Measurements from ENCODE around the gene UBE2J2. TPM values are rescaled to one million over a fixed set of nuclear protein-coding genes. Genes with fewer than 3 reads are reported as not detected.
A peak's percentile ranks its signal among the peaks of the same experiment; 100 is the strongest.

UBE2J2 gene
- total and polyA plus RNA-seq, 4 experiments from 2014 or later, result 79.4 to 96.7 (median 87.8) TPM

Small RNA genes lying within 50 kb of the gene (microRNA-seq; reads per million reads assigned to microRNA genes)
- 2.6 reads per million, percentile 7 among the genes with 10 or more reads in this experiment for gene MIR6726 (ENCODE audit: borderline microRNAs expressed, borderline number of aligned reads, borderline replicate concordance)
- gene MIR6727 (ENCODE audit: borderline microRNAs expressed, borderline number of aligned reads, borderline replicate concordance), result not detected

Other genes with a start within 250 kb of the UBE2J2 start
- gene RNF223, start 199.5 kb downstream of the UBE2J2 start, total RNA-seq, result not detected
- not detected for gene RNF223, start 199.5 kb downstream of the UBE2J2 start, polyA plus RNA-seq
- 10 to 100 TPM; 15.0 to 15.1 TPM for gene C1orf159, start 157.8 kb downstream of the UBE2J2 start, total RNA-seq
- gene C1orf159, start 157.8 kb downstream of the UBE2J2 start, polyA plus RNA-seq, result 1 to 10 TPM; 3.8 to 7.9 TPM
- gene TTLL10, start 100.0 kb downstream of the UBE2J2 start, total RNA-seq, result not detected
- gene TTLL10, start 100.0 kb downstream of the UBE2J2 start, polyA plus RNA-seq, result under 1 TPM; 0.27 to 0.45 TPM
- 1 to 10 TPM; 8.0 to 8.6 TPM for gene TNFRSF18, start 67.3 kb downstream of the UBE2J2 start, total RNA-seq
- gene TNFRSF18, start 67.3 kb downstream of the UBE2J2 start, polyA plus RNA-seq, result 10 to 100 TPM; 22.1 to 27.1 TPM
- gene TNFRSF4, start 59.7 kb downstream of the UBE2J2 start, total RNA-seq, result 10 to 100 TPM; 13.5 to 15.5 TPM
- 10 to 100 TPM; 63.2 to 75.1 TPM for gene TNFRSF4, start 59.7 kb downstream of the UBE2J2 start, polyA plus RNA-seq
- 100 to 1,000 TPM; 125 to 138 TPM for gene SDF4, start 41.9 kb downstream of the UBE2J2 start, total RNA-seq
- 100 to 1,000 TPM in 1 of 2 donors, 10 to 100 TPM in 1; 97.4 to 106 TPM for gene SDF4, start 41.9 kb downstream of the UBE2J2 start, polyA plus RNA-seq
- gene B3GALT6, start 41.6 kb downstream of the UBE2J2 start, total RNA-seq, result 10 to 100 TPM; 23.0 to 23.7 TPM
- gene B3GALT6, start 41.6 kb downstream of the UBE2J2 start, polyA plus RNA-seq, result 10 to 100 TPM in 1 of 2 donors, 1 to 10 TPM in 1; 5.4 to 14.4 TPM
- 1 to 10 TPM; 2.4 to 3.3 TPM for gene C1QTNF12, start 27.1 kb downstream of the UBE2J2 start, total RNA-seq
- gene C1QTNF12, start 27.1 kb downstream of the UBE2J2 start, polyA plus RNA-seq, result under 1 TPM in 1 of 2 donors, not detected in 1; 0.31 TPM
- gene SCNN1D, start 6.6 kb upstream of the UBE2J2 start, total RNA-seq, result 10 to 100 TPM in 1 of 2 experiments, 1 to 10 TPM in 1; 9.6 to 11.5 TPM
- under 1 TPM in 1 of 2 donors, not detected in 1; 0.25 TPM for gene SCNN1D, start 6.6 kb upstream of the UBE2J2 start, polyA plus RNA-seq
- 10 to 100 TPM; 59.7 to 65.6 TPM for gene ACAP3, start 34.1 kb upstream of the UBE2J2 start, total RNA-seq
- 1 to 10 TPM; 5.4 to 6.9 TPM for gene ACAP3, start 34.1 kb upstream of the UBE2J2 start, polyA plus RNA-seq
- gene PUSL1, start 34.7 kb upstream of the UBE2J2 start, total RNA-seq, result 10 to 100 TPM; 24.1 to 27.9 TPM
- 10 to 100 TPM; 15.4 to 16.7 TPM for gene PUSL1, start 34.7 kb upstream of the UBE2J2 start, polyA plus RNA-seq
- gene INTS11, start 50.8 kb upstream of the UBE2J2 start, total RNA-seq, result 100 to 1,000 TPM; 163 to 173 TPM
- 10 to 100 TPM; 68.3 to 71.3 TPM for gene INTS11, start 50.8 kb upstream of the UBE2J2 start, polyA plus RNA-seq
- 10 to 100 TPM; 25.0 to 28.3 TPM for gene CPTP, start 50.9 kb upstream of the UBE2J2 start, total RNA-seq
- gene CPTP, start 50.9 kb upstream of the UBE2J2 start, polyA plus RNA-seq, result 10 to 100 TPM; 15.4 to 26.8 TPM
- gene TAS1R3, start 57.4 kb upstream of the UBE2J2 start, total RNA-seq, result 1 to 10 TPM; 1.5 TPM
- under 1 TPM in 1 of 2 donors, not detected in 1; 0.47 TPM for gene TAS1R3, start 57.4 kb upstream of the UBE2J2 start, polyA plus RNA-seq
- gene DVL1, start 75.6 kb upstream of the UBE2J2 start, total RNA-seq, result 10 to 100 TPM; 43.7 to 44.6 TPM
- gene DVL1, start 75.6 kb upstream of the UBE2J2 start, polyA plus RNA-seq, result 1 to 10 TPM in 1 of 2 donors, under 1 TPM in 1; 0.19 to 1.9 TPM
- under 1 TPM in 1 of 2 experiments, not detected in 1; 0.35 TPM for gene MXRA8, start 84.7 kb upstream of the UBE2J2 start, total RNA-seq
- gene MXRA8, start 84.7 kb upstream of the UBE2J2 start, polyA plus RNA-seq, result under 1 TPM in 1 of 2 donors, not detected in 1; 0.57 TPM
- 10 to 100 TPM; 60.4 to 72.7 TPM for gene AURKAIP1, start 101.4 kb upstream of the UBE2J2 start, total RNA-seq
- gene AURKAIP1, start 101.4 kb upstream of the UBE2J2 start, polyA plus RNA-seq, result 100 to 1,000 TPM; 159 to 179 TPM
- 100 to 1,000 TPM; 388 to 394 TPM for gene CCNL2, start 125.5 kb upstream of the UBE2J2 start, total RNA-seq
- 10 to 100 TPM; 18.3 to 36.6 TPM for gene CCNL2, start 125.5 kb upstream of the UBE2J2 start, polyA plus RNA-seq
- 100 to 1,000 TPM; 119 to 123 TPM for gene MRPL20, start 133.4 kb upstream of the UBE2J2 start, total RNA-seq
- gene MRPL20, start 133.4 kb upstream of the UBE2J2 start, polyA plus RNA-seq, result 100 to 1,000 TPM; 171 to 202 TPM
- not detected for gene ANKRD65, start 147.4 kb upstream of the UBE2J2 start, total RNA-seq
- gene ANKRD65, start 147.4 kb upstream of the UBE2J2 start, polyA plus RNA-seq, result not detected
- gene VWA1, start 161.8 kb upstream of the UBE2J2 start, total RNA-seq, result not detected
- not detected for gene VWA1, start 161.8 kb upstream of the UBE2J2 start, polyA plus RNA-seq
- gene ATAD3C, start 175.8 kb upstream of the UBE2J2 start, total RNA-seq, result 1 to 10 TPM; 1.5 to 1.6 TPM
- gene ATAD3C, start 175.8 kb upstream of the UBE2J2 start, polyA plus RNA-seq, result 1 to 10 TPM; 1.8 to 2.1 TPM
- gene ATAD3B, start 197.9 kb upstream of the UBE2J2 start, total RNA-seq, result 10 to 100 TPM; 51.1 to 53.8 TPM
- gene ATAD3B, start 197.9 kb upstream of the UBE2J2 start, polyA plus RNA-seq, result 1 to 10 TPM; 2.9 to 8.1 TPM
- 10 to 100 TPM; 23.0 to 24.7 TPM for gene ATAD3A, start 238.3 kb upstream of the UBE2J2 start, total RNA-seq
- 10 to 100 TPM in 1 of 2 donors, 1 to 10 TPM in 1; 9.5 to 12.2 TPM for gene ATAD3A, start 238.3 kb upstream of the UBE2J2 start, polyA plus RNA-seq

Measured in CD4-positive, alpha-beta memory T cell (primary cell).